NCI-H1092 treated with DMSO at 0.1 percent for 48 hours (cell line): ENCODE results near the gene STING1.

Source experiments
- DNase-seq: peaks from one replicate; lab custom pipeline; 2025; lab: John Stamatoyannopoulos, UW

Gene STING1

GRCh38 chr5:139439013-139439903, 43.3 kb downstream of the STING1 start, which contains the start of gene DNAJC18:
Gene DNAJC18, minus strand, starts transcription at chr5:139439525. Its CDS starts 80 bp downstream, at chr5:139439445.
- DNase-seq: peak; percentile 86

- no peak for DNase-seq
Measured at GRCh38 chr5:139438707-139439012, 43.9 kb downstream of the STING1 start.

GRCh38 chr5:139435676-139436075, 46.9 kb downstream of the STING1 start:
- DNase-seq: no peak

GRCh38 chr5:139431706-139432105, 50.9 kb downstream of the STING1 start:
- no peak for DNase-seq

- DNase-seq: no peak
Measured at GRCh38 chr5:139430015-139430414, 52.5 kb downstream of the STING1 start.

- no peak for DNase-seq
Measured at GRCh38 chr5:139426203-139426885, 56.2 kb downstream of the STING1 start.
